Brain microvascular endothelial cell (primary cell): ENCODE data around the gene PLEKHA6.

Source experiments
- DNase-seq: peaks from one replicate; pipeline ENCODE4 v3.0.0-alpha.2; 2020
- H3K27ac ChIP-seq: fragments of 250-450 bp; sonication (Bioruptor Pico); 2 replicates; pipeline ENCODE4 v1.5.1; 2020; ENCODE audit warnings: mild to moderate bottlenecking, moderate library complexity
- H3K27me3 ChIP-seq: fragments of 250-450 bp; sonication (Bioruptor Pico); replicated peaks from 2 replicates; pipeline ENCODE4 v1.5.1; 2020; ENCODE audit warnings: mild to moderate bottlenecking
- H3K36me3 ChIP-seq: fragments of 250-450 bp; sonication (Bioruptor Pico); replicated peaks from 2 replicates; pipeline ENCODE4 v1.5.1; 2020; ENCODE audit warnings: mild to moderate bottlenecking
- H3K4me3 ChIP-seq: 2 replicates; pipeline ENCODE4 v1.5.1; 2011; ENCODE audit warnings: low read depth, mild to moderate bottlenecking, control low read depth, low read length, moderate library complexity
- CTCF ChIP-seq: IDR thresholded peaks from 2 replicates; pipeline ENCODE4 v1.5.1; 2011; ENCODE audit warnings: low read depth, mild to moderate bottlenecking, moderate library complexity, low read length, control low read depth, inconsistent platforms; ENCODE audit errors: missing control alignments
- in situ Hi-C: cut with HindIII; loops from 2 replicates; pipeline ENCODE4 v1.10.0; 2017; ENCODE audit warnings: low sequenced_read_pairs, low pct_ligation_motif_present

Gene PLEKHA6

GRCh38 chr1:204250428-204251030 is 109.2 kb downstream of the PLEKHA6 start:
- in situ Hi-C loops = no loop called here
- H3K27ac ChIP-seq = no peak overlapping the region
- TF ChIP-seq CTCF = no peak
- H3K36me3 ChIP-seq = no peaks in the 10 kb centered on the region
- no peaks in the 10 kb centered on the region for H3K27me3 ChIP-seq
- no peak overlapping the region for H3K4me3 ChIP-seq
- DNase-seq = no peak

- H3K27ac ChIP-seq = no peak overlapping the region
- no peak for TF ChIP-seq CTCF
- no peaks in the 10 kb centered on the region for H3K27me3 ChIP-seq
- no peak for DNase-seq
- H3K4me3 ChIP-seq = no peak overlapping the region
- no peaks in the 10 kb centered on the region for H3K36me3 ChIP-seq
- in situ Hi-C loops = no loop called here
Observed at GRCh38 chr1:204249736-204250427, 109.8 kb downstream of the PLEKHA6 start.

- no peaks in the 10 kb centered on the region for H3K27me3 ChIP-seq
- H3K4me3 ChIP-seq = no peak overlapping the region
- TF ChIP-seq CTCF = no peak
- in situ Hi-C loops = no loop called here
- no peak for DNase-seq
- H3K36me3 ChIP-seq = no peaks in the 10 kb centered on the region
- H3K27ac ChIP-seq = no peak overlapping the region
Observed at GRCh38 chr1:204248954-204249353, 110.8 kb downstream of the PLEKHA6 start.

GRCh38 chr1:204246876-204247275 is 112.9 kb downstream of the PLEKHA6 start:
- TF ChIP-seq CTCF = no peak
- no peak for DNase-seq
- Histone ChIP-seq H3K36me3 (no peaks in the 10 kb centered on the region), H3K4me3 (no peak overlapping the region), H3K27me3 (no peaks in the 10 kb centered on the region), H3K27ac (no peak overlapping the region)
- in situ Hi-C loops = no loop called here

- Histone ChIP-seq H3K36me3 (no peaks in the 10 kb centered on the region), H3K27me3 (no peaks in the 10 kb centered on the region), H3K27ac (no peak overlapping the region), H3K4me3 (no peak overlapping the region)
- in situ Hi-C loops = no loop called here
- no peak for DNase-seq
- no peak for TF ChIP-seq CTCF
Observed at GRCh38 chr1:204242920-204243319, 116.8 kb downstream of the PLEKHA6 start.
